GM10248 (cell line): ENCODE results near the gene ABCB10.

ENCODE experiments used
- CTCF ChIA-PET: fragments of 300-600 bp; sonication (Branson Sonifier 250); formaldehyde crosslinking; extraction: SDS; loops from one replicate; lab custom pipeline; 2021; ENCODE audit warnings: antibody characterized with exemption; lab: Yijun Ruan, JAX
- POLR2A ChIA-PET: fragments of 350-650 bp; sonication (Branson Sonifier 250); formaldehyde crosslinking; extraction: SDS; loops from one replicate; lab custom pipeline; 2020; ENCODE audit warnings: antibody characterized with exemption; lab: Yijun Ruan, JAX
- DNase-seq: peaks from one replicate; pipeline ENCODE4 v3.0.0; 2012; ENCODE audit errors: extremely low spot score
- CTCF ChIP-seq: IDR thresholded peaks from 2 replicates; pipeline ENCODE4 v1.5.1; 2012; ENCODE audit warnings: mild to moderate bottlenecking, low read depth; ENCODE audit errors: extremely low read depth, missing control alignments, control extremely low read depth

ABCB10 gene

DNA sequence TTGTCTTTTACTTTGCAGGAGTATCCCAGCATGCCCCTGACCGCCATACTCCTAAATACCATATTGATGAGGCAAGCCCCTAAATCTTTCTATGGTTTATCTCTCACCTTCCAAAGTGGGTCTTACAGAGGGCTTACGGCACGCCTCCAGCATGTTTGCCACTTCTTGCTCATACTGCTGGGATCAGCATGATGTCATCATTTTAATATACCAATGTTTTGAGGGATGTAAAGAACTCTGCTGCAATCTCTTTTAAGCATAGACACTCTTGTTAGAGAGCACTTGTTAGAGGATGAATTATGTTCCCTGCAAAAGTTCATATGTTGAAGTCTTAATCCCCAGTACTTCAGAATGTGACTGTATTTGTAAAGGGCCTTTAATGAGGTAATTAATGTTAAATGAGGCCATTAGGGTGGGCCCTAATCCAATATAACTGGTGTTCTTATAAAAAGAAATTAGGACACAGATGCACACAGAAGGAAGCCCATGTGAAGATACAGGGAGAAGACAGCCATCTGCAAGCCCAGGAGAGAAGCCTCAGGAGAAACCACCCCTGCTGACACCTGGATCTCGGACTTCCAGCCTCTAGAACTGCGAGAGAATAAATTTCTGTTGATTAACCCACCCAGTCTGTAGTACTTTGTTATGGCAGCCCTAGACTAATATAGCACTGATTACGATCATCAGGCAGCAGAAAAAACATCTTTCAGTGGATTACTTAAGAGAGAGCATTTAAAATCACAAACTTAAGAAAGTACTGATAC, 16.4 kb upstream of the ABCB10 start:
- POLR2A ChIA-PET = no interaction called here
- DNase-seq = no peak
- no peak for TF ChIP-seq CTCF
- CTCF ChIA-PET = interaction anchor here (1.1 kb wide), 1 partner anchor 16 kb away, joined by 5 read pairs; the partner anchor contains the start of gene ABCB10

- ChIA-PET POLR2A (no interaction called here), CTCF (interaction anchor here (1.0 kb wide), 1 partner anchor 13 kb away, joined by 3 read pairs; the partner anchor contains the start of gene ABCB10)
- TF ChIP-seq CTCF = no peak
- DNase-seq = no peak
These were observed 13.8 kb upstream of the ABCB10 start for GRCh38 chr1:229572286-229572685.

GRCh38 chr1:229570891-229571516, 12.5 kb upstream of the ABCB10 start:
- ChIA-PET POLR2A (no interaction called here), CTCF (interaction anchor here (1.3 kb wide), 1 partner anchor 13 kb away, joined by 4 read pairs; the partner anchor contains the start of gene ABCB10)
- TF ChIP-seq CTCF = no peak
- no peak for DNase-seq

GRCh38 chr1:229570305-229570704, 11.8 kb upstream of the ABCB10 start:
- no peak for TF ChIP-seq CTCF
- ChIA-PET POLR2A (no interaction called here), CTCF (interaction anchor here (1.3 kb wide), 1 partner anchor 12 kb away, joined by 4 read pairs; the partner anchor contains the start of gene ABCB10)

GRCh38 chr1:229567109-229567868, 8.8 kb upstream of the ABCB10 start:
- CTCF ChIA-PET = no interaction called here
- DNase-seq = no peak
- TF ChIP-seq CTCF = no peak
- POLR2A ChIA-PET = no interaction called here

More at GRCh38 chr1:229570305-229570704, 11.8 kb upstream of the ABCB10 start:
- DNase-seq = no peak

GRCh38 chr1:229563701-229564100, 5.2 kb upstream of the ABCB10 start:
- no peak for TF ChIP-seq CTCF
- no peak for DNase-seq
- POLR2A ChIA-PET = no interaction called here
- CTCF ChIA-PET = interaction anchor here (1.3 to 1.5 kb wide), 2 partner anchors 16 to 103 kb away, joined by 3 to 4 read pairs; no protein-coding TSS in a partner anchor
